CD4-positive, alpha-beta T cell treated with Interleukin-4 for 1 hour (primary cell): ENCODE results near the gene DYNLT2B.
A peak's percentile ranks its signal among the peaks of the same experiment; 100 is the strongest.
"Not testable (repeated sequence)": the region's sequence is repeated elsewhere in the genome, so short reads cannot be mapped to it uniquely, and the experiment has no call there.

Experiments used
- DNase-seq, 2 donors: peaks; one replicate each; pipeline ENCODE4 v3.0.0-alpha.2; 2020 to 2022

Gene DYNLT2B

GRCh38 chr3:196323016-196323415 is 5.0 kb upstream of the DYNLT2B start:
- DNase-seq, result no peak

- peak in 1 of 2 donors; percentile 30 for DNase-seq
Measured at GRCh38 chr3:196321162-196321561, 3.1 kb upstream of the DYNLT2B start.

GRCh38 chr3:196320137-196320536 is 2.1 kb upstream of the DYNLT2B start:
- DNase-seq, result no peak

- DNase-seq, result not testable (repeated sequence)
Measured at GRCh38 chr3:196316799-196317686, 997 bp downstream of the DYNLT2B start.

GRCh38 chr3:196315821-196316220 is 2.2 kb downstream of the DYNLT2B start:
- no peak for DNase-seq

GRCh38 chr3:196314597-196314996 is 3.4 kb downstream of the DYNLT2B start:
- no peak for DNase-seq

GRCh38 chr3:196314086-196314485 is 4.0 kb downstream of the DYNLT2B start:
- not testable (repeated sequence) for DNase-seq

GRCh38 chr3:196302960-196303359 is 15.1 kb downstream of the DYNLT2B start:
- DNase-seq, result not testable (repeated sequence)

- DNase-seq, result not testable (repeated sequence)
Measured at GRCh38 chr3:196302551-196302950, 15.5 kb downstream of the DYNLT2B start.

GRCh38 chr3:196298521-196298920 is 19.5 kb downstream of the DYNLT2B start:
- DNase-seq, result no peak

- DNase-seq, result no peak
Measured at GRCh38 chr3:196292286-196292923, 25.6 kb downstream of the DYNLT2B start.

GRCh38 chr3:196288141-196288460 is 29.9 kb downstream of the DYNLT2B start:
- DNase-seq, result no peak

- peak; percentile 81 to 85 for DNase-seq
Measured at GRCh38 chr3:196287440-196288140, 30.4 kb downstream of the DYNLT2B start, which contains the start of gene PCYT1A. Gene PCYT1A (minus strand): TSS chr3:196287726. CDS start chr3:196270531, 17,195 bp downstream.

GRCh38 chr3:196287090-196287439 is 31.0 kb downstream of the DYNLT2B start:
- no peak for DNase-seq

GRCh38 chr3:196284396-196284795 is 33.6 kb downstream of the DYNLT2B start:
- DNase-seq, result no peak

GRCh38 chr3:196281962-196282361 is 36.1 kb downstream of the DYNLT2B start:
- DNase-seq, result no peak

GRCh38 chr3:196280689-196281440 is 37.2 kb downstream of the DYNLT2B start:
- DNase-seq, result no peak

GRCh38 chr3:196275126-196275525 is 42.9 kb downstream of the DYNLT2B start:
- peak in 1 of 2 donors; percentile 14 for DNase-seq

- peak; percentile 62 to 88 for DNase-seq
Measured at GRCh38 chr3:196274585-196274984, 43.5 kb downstream of the DYNLT2B start.

GRCh38 chr3:196273655-196274054 is 44.4 kb downstream of the DYNLT2B start:
- DNase-seq, result no peak

- DNase-seq, result no peak
Measured at GRCh38 chr3:196272826-196273225, 45.2 kb downstream of the DYNLT2B start.

- DNase-seq, result no peak
Measured at GRCh38 chr3:196270499-196270898, 47.5 kb downstream of the DYNLT2B start.
